H9 (cell line): ENCODE data around the gene ZFP62. TPM values are rescaled to one million over a fixed set of nuclear protein-coding genes. Genes with fewer than 3 reads are reported as not detected.

Experiments
- DNase-seq: peaks from one replicate; pipeline ENCODE4 v3.0.0-alpha.2; 2017
- H2AFZ ChIP-seq: one replicate; pipeline ENCODE4 v1.6.1; 2013; ENCODE audit warnings: mild to moderate bottlenecking, low read length, control low read depth, moderate library complexity
- H2AK5ac ChIP-seq: 2 replicates; pipeline ENCODE4 v1.6.1; 2013; ENCODE audit warnings: low read length, control low read depth, mixed read lengths; ENCODE audit not compliant: insufficient read length
- H2BK120ac ChIP-seq: one replicate; pipeline ENCODE4 v1.6.1; 2013; ENCODE audit warnings: low read depth, mild to moderate bottlenecking, low read length, control low read depth, inconsistent platforms; ENCODE audit not compliant: poor library complexity, severe bottlenecking
- H2BK12ac ChIP-seq: 2 replicates; pipeline ENCODE4 v1.6.1; 2013; ENCODE audit warnings: low read length, control low read depth, mixed read lengths, low read depth; ENCODE audit not compliant: insufficient read length
- H2BK15ac ChIP-seq: 2 replicates; pipeline ENCODE4 v1.6.1; 2013; ENCODE audit warnings: low read depth, low read length, control low read depth
- H2BK20ac ChIP-seq: one replicate; pipeline ENCODE4 v1.6.1; 2013; ENCODE audit warnings: low read depth, mild to moderate bottlenecking, low read length, control low read depth, inconsistent platforms; ENCODE audit not compliant: poor library complexity, severe bottlenecking
- H2BK5ac ChIP-seq: 2 replicates; pipeline ENCODE4 v1.6.1; 2013; ENCODE audit warnings: low read length, control low read depth, mixed read lengths; ENCODE audit not compliant: insufficient read length
- H3K14ac ChIP-seq: 2 replicates; pipeline ENCODE4 v1.6.1; 2013; ENCODE audit warnings: low read length, control low read depth; ENCODE audit not compliant: insufficient read depth
- H3K18ac ChIP-seq: 2 replicates; pipeline ENCODE4 v1.6.1; 2013; ENCODE audit warnings: low read depth, mild to moderate bottlenecking, mixed read lengths, low read length, control low read depth; ENCODE audit not compliant: insufficient read length
- H3K23ac ChIP-seq: 2 replicates; pipeline ENCODE4 v1.6.1; 2013; ENCODE audit warnings: low read length, control low read depth, mixed read lengths, low read depth; ENCODE audit not compliant: insufficient read length
- H3K23me2 ChIP-seq: 2 replicates; pipeline ENCODE4 v1.6.1; 2013; ENCODE audit warnings: low read depth, mild to moderate bottlenecking, mixed read lengths, low read length, control low read depth; ENCODE audit not compliant: insufficient read length, poor library complexity, severe bottlenecking
- H3K27ac ChIP-seq: 2 replicates; pipeline ENCODE4 v1.5.1; 2013; ENCODE audit warnings: low read length, control low read depth, mixed read lengths, low read depth; ENCODE audit not compliant: insufficient read length
- H3K27me3 ChIP-seq: 2 replicates; pipeline ENCODE4 v1.6.1; 2013; ENCODE audit warnings: low read length, control low read depth, inconsistent platforms; ENCODE audit not compliant: insufficient read depth
- H3K4ac ChIP-seq: 2 replicates; pipeline ENCODE4 v1.6.1; 2013; ENCODE audit warnings: low read depth, mild to moderate bottlenecking, control low read depth, inconsistent platforms, low read length, moderate library complexity
- H3K4me1 ChIP-seq: 2 replicates; pipeline ENCODE4 v1.6.1; 2013; ENCODE audit warnings: low read length, control low read depth, inconsistent platforms; ENCODE audit not compliant: insufficient read depth
- H3K4me2 ChIP-seq: 2 replicates; pipeline ENCODE4 v1.6.1; 2013; ENCODE audit warnings: low read length, control low read depth, mixed read lengths; ENCODE audit not compliant: insufficient read length, insufficient read depth
- H3K56ac ChIP-seq: 2 replicates; pipeline ENCODE4 v1.6.1; 2013; ENCODE audit warnings: low read depth, mild to moderate bottlenecking, mixed read lengths, low read length, control low read depth; ENCODE audit not compliant: insufficient read length
- H3K79me1 ChIP-seq: 2 replicates; pipeline ENCODE4 v1.6.1; 2013; ENCODE audit warnings: low read depth, mild to moderate bottlenecking, moderate library complexity, low read length, control low read depth, inconsistent platforms; ENCODE audit not compliant: insufficient read depth, poor library complexity, severe bottlenecking
- H3K79me2 ChIP-seq: 2 replicates; pipeline ENCODE4 v1.6.1; 2013; ENCODE audit warnings: low read length, control low read depth, inconsistent platforms; ENCODE audit not compliant: insufficient read depth
- H3K9ac ChIP-seq: 2 replicates; pipeline ENCODE4 v1.6.1; 2013; ENCODE audit warnings: low read length, control low read depth, mixed read lengths; ENCODE audit not compliant: insufficient read length; ENCODE audit errors: extremely low read depth
- H3K9me3 ChIP-seq: one replicate; pipeline ENCODE4 v1.6.1; 2013; ENCODE audit warnings: low read depth, low read length, inconsistent platforms; ENCODE audit not compliant: control insufficient read depth
- H3T11ph ChIP-seq: one replicate; pipeline ENCODE4 v1.6.1; 2013; ENCODE audit warnings: mild to moderate bottlenecking, low read length, control low read depth, inconsistent platforms
- H4K20me1 ChIP-seq: one replicate; pipeline ENCODE4 v1.6.1; 2013; ENCODE audit not compliant: control insufficient read depth, insufficient read length, insufficient read depth
- H4K5ac ChIP-seq: 2 replicates; pipeline ENCODE4 v1.6.1; 2013; ENCODE audit warnings: low read depth, mild to moderate bottlenecking, mixed read lengths, low read length, control low read depth; ENCODE audit not compliant: insufficient read length
- H4K8ac ChIP-seq: replicated peaks from 2 replicates; pipeline ENCODE4 v1.6.1; 2013; ENCODE audit warnings: low read length, control low read depth, mixed read lengths, low read depth; ENCODE audit not compliant: insufficient read length
- H4K91ac ChIP-seq: 2 replicates; pipeline ENCODE4 v1.6.1; 2013; ENCODE audit warnings: low read depth, mild to moderate bottlenecking, moderate library complexity, mixed read lengths, low read length, control low read depth; ENCODE audit not compliant: insufficient read length
- H3K27ac Mint-ChIP-seq, 3 experiments: 2 replicates in 2 of 3; 3 replicates in 1 of 3; pipeline ENCODE4 v1.8.0; 2020 to 2021; ENCODE audit warnings: mixed read lengths in 3 of 3, mild to moderate bottlenecking in 1 of 3, moderate library complexity in 1 of 3
- H3K27me3 Mint-ChIP-seq: 2 replicates; pipeline ENCODE4 v1.8.0; 2021; ENCODE audit warnings: low read depth, mild to moderate bottlenecking, moderate library complexity, mixed read lengths
- H3K36me3 Mint-ChIP-seq, 3 experiments: 2 replicates in 2 of 3; 3 replicates in 1 of 3; pipeline ENCODE4 v1.8.0; 2020 to 2021; ENCODE audit warnings: low read depth in 3 of 3, mixed read lengths in 3 of 3; ENCODE audit not compliant: insufficient read depth in 1 of 3
- H3K4me1 Mint-ChIP-seq, 2 experiments: 2 replicates each; pipeline ENCODE4 v1.8.0; 2020; ENCODE audit warnings: mixed read lengths in 2 of 2
- H3K4me3 Mint-ChIP-seq, 2 experiments: 2 replicates in 1 of 2; 3 replicates in 1 of 2; pipeline ENCODE4 v1.8.0; 2020 to 2021; ENCODE audit warnings: mild to moderate bottlenecking in 2 of 2, mixed read lengths in 2 of 2, moderate library complexity in 1 of 2
- H3K9me3 Mint-ChIP-seq, 2 experiments: 2 replicates in 1 of 2; 3 replicates in 1 of 2; pipeline ENCODE4 v1.8.0; 2020; ENCODE audit warnings: mild to moderate bottlenecking in 2 of 2, mixed read lengths in 2 of 2, moderate library complexity in 1 of 2
- CTCF ChIP-seq: fragments of 200-600 bp; sonication (generic); conservative IDR thresholded peaks from 3 replicates; pipeline ENCODE4 v1.8.0; 2021; ENCODE audit warnings: antibody characterized with exemption, mild to moderate bottlenecking
- WGBS: extraction: QIAGEN DNeasy Blood & Tissue Kit; methylation state at CpG from one replicate; pipeline ENCODE4 v1.1.7; 2013; ENCODE audit warnings: missing lambda C conversion rate, low lambda C conversion rate, mixed read lengths; ENCODE audit not compliant: insufficient read length; ENCODE audit errors: extremely low coverage; 5-methylcytosine and 5-hydroxymethylcytosine counted together
- total RNA-seq: library from RNA; stranded (reverse); gene quantifications from 2 replicates; pipeline ENCODE4 v1.2.1, GENCODE V29; 2021

Gene ZFP62
- total RNA-seq, 1 experiment from 2014 or later, result 16.2 TPM

- no peak overlapping the region for H3T11ph ChIP-seq
- H3K79me2 ChIP-seq, result no peaks in the 10 kb centered on the region
- Mint-ChIP-seq H3K36me3 (peaks cover 22 to 24% (median 22%) of the 10 kb centered on the region in 3 experiments), H3K27ac (no peak overlapping the region), H3K4me3 (peak overlapping the region in 1 of 2 experiments; percentile 54; a peak in 2 of 5 replicates), H3K27me3 (peaks cover 65% of the 10 kb centered on the region), H3K4me1 (peaks cover 20 to 26% of the 10 kb centered on the region in 2 experiments), H3K9me3 (peaks cover 32 to 36% of the 10 kb centered on the region in 2 experiments)
- no peak overlapping the region for H2BK20ac ChIP-seq
- H3K4me2 ChIP-seq, result no peak overlapping the region
- no peak overlapping the region for H2AFZ ChIP-seq
- H3K23ac ChIP-seq, result no peak overlapping the region
- no peak overlapping the region for H2BK12ac ChIP-seq
- TF ChIP-seq CTCF, result no peak
- H3K4ac ChIP-seq, result no peak overlapping the region
- H2BK5ac ChIP-seq, result no peak overlapping the region
- no peak overlapping the region for H4K8ac ChIP-seq
- no peak overlapping the region for H4K91ac ChIP-seq
- no peaks in the 10 kb centered on the region for H4K20me1 ChIP-seq
- no peaks in the 10 kb centered on the region for H3K79me1 ChIP-seq
- peaks cover 9% of the 10 kb centered on the region for H3K9me3 ChIP-seq
- H2BK15ac ChIP-seq, result no peak overlapping the region
- no peak overlapping the region for H2BK120ac ChIP-seq
- WGBS, result no CpG with 5 or more reads among the region's 2 CpGs
- peaks cover 13% of the 10 kb centered on the region for H3K23me2 ChIP-seq
- no peak overlapping the region for H3K56ac ChIP-seq
- H3K4me1 ChIP-seq, result no peaks in the 10 kb centered on the region
- no peak overlapping the region for H2AK5ac ChIP-seq
- H3K9ac ChIP-seq, result no peak overlapping the region
- H3K27ac ChIP-seq, result no peak overlapping the region
- no peak overlapping the region for H3K14ac ChIP-seq
- no peak overlapping the region for H4K5ac ChIP-seq
- DNase-seq, result no peak
- H3K27me3 ChIP-seq, result peaks cover 9% of the 10 kb centered on the region
- H3K18ac ChIP-seq, result no peak overlapping the region
Observed at GRCh38 chr5:180832638-180833068, 28.4 kb downstream of the ZFP62 start.
